Jurkat, Clone E6-1 (cell line): ENCODE data around the gene POM121.
"Not testable (repeated sequence)": the region's sequence is repeated elsewhere in the genome, so short reads cannot be mapped to it uniquely, and the experiment has no call there.

Experiments
- DNase-seq: peaks from one replicate; pipeline ENCODE4 v3.0.0-alpha.2; 2011; ENCODE audit warnings: low read depth, low spot score
- H3K4me3 ChIP-seq: 2 replicates; pipeline ENCODE4 v1.5.1; 2011; ENCODE audit warnings: mild to moderate bottlenecking, low read length, control low read depth, moderate library complexity

POM121 gene

DNA sequence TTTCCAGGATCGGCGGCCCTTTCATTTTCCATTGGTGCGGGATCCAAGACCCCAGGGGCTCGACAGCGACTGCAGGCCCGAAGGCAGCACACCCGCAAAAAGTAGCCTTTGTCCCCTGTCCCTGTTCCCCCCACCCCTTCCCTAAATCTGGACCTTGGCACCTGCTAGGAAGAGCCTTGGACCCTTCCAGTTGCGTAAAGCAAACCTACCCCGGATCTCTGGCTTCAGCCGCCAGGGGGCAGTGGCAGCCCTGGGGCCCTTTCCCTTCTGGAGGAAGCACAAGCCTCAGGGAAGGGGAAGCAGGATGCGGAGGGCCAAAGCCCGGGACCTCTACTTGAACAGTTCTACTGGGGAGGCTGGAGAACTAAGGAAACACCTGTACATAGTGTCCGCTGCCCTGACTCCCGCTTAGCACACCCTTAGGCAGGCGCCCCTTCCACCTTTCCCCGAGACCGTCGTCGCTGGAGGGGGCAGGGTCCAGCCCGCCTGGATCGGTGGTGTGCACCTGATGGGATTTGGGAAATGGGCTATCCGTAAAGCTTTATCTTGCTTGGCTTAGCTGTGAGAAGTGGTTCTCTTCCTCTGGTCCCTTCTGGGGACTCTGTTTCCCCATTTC is 21.3 kb downstream of the POM121 start:
- not testable (repeated sequence) for H3K4me3 ChIP-seq

DNA sequence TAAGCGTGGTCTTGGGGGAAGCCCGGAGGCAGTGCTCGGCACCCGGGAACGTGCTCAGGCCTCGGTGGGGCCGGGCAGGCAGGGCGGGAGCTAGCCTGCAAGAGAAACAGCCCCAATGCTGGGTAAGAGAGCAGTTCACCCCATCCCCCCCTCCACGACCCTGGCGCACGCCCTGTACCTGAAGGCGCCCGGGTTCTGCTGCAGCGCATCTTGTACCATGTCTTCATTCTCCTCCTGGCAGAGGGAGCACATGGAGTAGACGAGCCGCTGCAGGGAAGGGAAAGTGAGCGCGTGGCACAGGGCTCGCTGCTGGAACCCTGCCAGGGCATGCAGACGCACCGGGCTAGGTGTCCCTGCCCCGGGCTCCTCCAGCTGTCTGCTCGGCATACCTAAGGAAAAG is 23.8 kb downstream of the POM121 start:
- DNase-seq, H3K4me3 ChIP-seq: not testable (repeated sequence)

More for the DNA sequence above, 21.3 kb downstream of the POM121 start:
- not testable (repeated sequence) for DNase-seq

DNA sequence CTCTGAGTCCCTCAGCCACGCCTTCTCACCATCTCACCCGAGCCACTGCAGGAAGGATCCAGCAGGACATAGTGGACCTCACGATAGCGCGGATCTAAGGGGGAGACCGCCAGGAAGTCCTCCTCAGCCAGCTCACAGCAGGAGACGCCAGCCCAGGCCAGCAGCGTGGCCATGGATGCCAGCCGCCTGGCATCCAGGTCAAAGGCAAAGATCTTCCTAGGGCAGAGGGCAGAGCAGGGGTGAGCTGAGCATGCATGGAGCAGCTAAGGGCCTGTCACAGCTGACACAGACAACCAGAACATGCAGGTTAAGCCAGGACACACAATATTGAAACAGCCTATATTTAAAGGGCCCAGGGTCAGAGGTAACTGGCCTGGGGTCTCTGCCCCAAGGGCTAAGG is 24.4 kb downstream of the POM121 start:
- H3K4me3 ChIP-seq, DNase-seq: not testable (repeated sequence)

DNA sequence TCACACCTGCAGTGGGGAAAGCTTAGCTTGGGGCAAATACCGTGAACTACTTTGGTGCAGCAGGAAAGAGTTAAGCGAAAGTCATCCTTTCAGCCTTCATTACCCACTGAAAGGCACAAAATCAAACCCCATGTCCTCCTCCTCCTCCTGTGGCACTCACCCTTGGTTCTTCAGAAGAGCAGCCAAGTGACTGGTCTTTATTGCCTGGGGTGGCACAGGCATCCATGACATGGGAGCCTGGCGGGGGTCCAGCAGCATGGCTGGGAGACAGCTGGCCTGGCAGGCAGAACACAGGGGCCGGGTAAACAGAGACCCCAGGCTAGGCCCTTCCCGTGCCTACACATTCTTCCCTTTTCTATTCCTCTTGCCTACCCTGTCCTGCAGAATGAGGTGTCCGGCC is 24.8 kb downstream of the POM121 start:
- DNase-seq, result not testable (repeated sequence)

DNA sequence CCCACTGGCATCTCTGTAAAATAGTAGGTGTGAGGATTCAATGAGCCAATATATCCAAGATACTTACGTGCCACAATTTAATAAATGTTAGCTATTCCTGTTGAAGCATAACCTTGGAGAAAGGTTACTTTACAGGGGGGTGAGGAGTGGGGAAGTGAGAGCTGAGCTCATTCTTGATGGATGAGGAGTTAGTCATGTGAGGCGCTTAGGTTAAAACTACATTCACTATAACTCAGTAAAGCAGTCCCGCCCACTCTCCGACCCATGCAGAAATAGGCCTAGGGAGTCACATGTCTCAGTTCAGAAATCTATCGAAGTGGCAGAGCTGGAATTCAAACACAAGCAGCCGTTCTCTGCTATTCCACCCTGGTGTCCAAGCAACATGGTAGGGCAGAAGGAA is 25.5 kb downstream of the POM121 start:
- H3K4me3 ChIP-seq, DNase-seq: not testable (repeated sequence)

More for the DNA sequence above, 24.8 kb downstream of the POM121 start:
- H3K4me3 ChIP-seq, result not testable (repeated sequence)

DNA sequence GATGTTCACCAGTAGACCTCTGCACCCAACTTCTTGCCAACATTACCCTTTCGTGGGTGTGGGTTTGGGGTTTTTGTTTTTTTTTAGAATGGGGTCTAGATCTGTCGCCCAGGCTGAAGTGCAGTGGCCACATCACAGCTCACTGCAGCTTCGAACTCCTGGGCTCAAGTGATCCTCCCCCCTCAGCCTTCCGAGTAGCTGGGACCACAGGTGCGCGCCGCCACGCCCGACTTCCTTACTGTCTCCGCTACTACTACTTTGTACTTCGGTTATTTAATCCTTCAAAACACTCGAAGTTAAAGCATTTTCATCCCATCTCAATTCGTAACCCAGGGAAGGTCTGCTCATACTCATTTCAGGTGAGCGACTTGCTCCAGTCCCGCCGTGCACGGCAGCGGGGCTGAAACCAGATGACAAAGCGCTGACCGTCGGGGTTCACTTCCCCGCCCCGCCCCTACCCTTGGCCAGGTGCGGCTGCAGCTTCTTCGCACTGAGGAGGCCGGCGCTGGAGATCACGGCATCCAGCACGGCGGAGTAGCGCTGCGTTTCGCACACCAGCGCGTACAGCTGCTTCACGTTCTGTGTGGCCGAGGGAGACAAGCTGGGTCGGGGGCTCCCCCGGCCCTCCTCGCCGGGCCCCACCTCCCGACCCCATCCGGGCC is 29.1 kb downstream of the POM121 start:
- H3K4me3 ChIP-seq, result peak overlapping the region; percentile 45
- DNase-seq, result not testable (repeated sequence)

DNA sequence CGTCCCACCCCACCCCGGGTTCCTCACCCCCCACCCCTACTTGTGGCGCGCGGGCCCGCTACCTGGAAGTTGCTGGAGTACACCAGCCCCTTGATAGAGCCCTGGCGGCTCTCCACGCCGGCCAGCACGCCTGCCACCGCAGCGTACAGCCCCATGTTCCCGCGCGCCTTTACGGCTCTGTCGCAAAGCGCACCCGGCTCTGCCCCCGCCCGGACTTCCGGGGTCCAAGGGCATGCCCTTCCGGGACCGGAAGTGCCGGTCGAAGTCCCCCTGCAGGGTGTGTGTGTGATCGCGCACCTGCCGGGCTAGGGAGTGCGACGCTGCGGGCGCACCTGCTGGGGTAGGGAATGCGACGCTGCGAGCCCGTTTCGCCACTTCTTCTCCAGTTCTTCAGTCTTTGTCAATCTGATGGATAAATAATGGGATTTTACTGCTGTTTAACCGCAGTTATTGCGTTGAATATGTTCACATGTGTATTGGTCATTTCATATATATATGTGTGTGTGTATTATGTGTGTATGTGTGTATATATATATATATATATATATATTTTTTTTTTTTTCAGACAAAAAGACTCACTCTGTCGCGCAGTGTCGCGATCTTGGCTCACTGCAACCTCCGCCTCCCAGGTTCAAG is 29.8 kb downstream of the POM121 start:
- DNase-seq, result not testable (repeated sequence)
- H3K4me3 ChIP-seq, result peak overlapping the region; percentile 33

DNA sequence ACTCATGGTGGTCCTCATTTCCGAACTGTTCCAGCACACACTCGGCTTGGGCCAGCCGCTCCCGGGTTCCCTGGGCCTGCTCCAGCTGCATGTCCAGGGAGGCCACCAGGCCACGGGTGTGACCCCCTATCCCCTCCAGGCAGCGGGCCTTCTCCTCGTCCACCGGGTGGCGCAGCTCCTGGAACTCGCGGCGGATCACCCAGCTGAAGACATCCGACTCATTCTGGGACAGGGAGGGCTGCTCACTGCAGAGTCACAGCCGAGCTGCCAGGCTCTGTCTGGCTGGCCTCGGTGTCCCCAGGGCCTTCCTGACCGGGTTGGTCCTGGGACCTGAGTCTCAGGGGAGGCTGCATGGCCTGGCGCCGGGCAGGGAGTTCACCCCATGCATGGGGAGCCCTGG is 35.1 kb downstream of the POM121 start:
- H3K4me3 ChIP-seq, result not testable (repeated sequence)

DNA sequence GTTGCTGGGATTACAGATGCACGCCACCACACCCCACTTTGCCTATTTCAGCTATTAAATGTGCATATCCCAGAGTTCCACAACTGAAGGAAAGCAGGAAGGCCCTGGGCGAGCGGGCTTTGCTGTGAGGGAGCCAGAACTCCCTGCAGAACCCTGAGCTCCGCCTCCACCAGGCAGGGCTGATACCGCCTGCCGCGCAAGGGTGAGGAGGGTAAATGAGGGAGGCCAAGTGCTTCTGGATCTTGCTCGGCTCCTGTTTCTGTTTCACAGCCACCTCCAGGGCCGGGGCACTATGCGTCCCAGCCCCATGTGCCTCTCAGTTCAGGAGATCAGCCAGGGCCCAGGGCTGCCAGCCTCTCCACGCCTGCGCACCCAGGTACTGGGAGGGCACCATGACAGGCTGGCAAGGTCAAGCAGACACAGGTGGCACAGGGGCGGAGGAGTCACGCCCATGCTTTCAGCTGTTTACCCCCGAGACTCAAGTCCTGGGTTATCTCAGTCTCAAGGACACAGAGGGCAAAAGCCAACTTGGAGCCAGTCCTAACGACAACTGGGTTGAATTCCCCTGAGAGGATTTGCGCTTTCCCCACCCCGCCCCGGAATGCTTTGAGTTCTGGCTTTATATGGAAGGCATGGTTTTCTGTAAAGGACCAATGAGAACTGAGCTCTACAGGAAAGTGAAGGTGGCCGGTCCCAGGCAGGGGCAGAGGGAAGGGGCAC is 35.9 kb downstream of the POM121 start:
- H3K4me3 ChIP-seq, DNase-seq: not testable (repeated sequence)

More for the DNA sequence above, 35.1 kb downstream of the POM121 start:
- DNase-seq, result not testable (repeated sequence)

DNA sequence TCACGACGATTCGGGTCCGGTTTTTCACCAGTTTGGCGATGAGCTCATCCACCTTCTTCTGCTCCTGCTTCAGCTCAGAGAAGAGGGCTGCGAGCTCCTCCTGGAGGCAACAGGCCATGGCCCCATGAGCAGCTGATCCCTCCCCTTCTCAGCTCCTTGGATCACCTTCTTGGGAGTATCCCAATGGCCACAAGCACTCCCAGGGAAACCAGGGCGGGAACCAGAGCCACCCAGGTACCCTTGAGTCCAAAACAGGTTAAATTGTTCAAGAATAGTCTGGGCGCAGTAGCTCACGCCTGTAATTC is 36.4 kb downstream of the POM121 start:
- DNase-seq, H3K4me3 ChIP-seq: not testable (repeated sequence)

DNA sequence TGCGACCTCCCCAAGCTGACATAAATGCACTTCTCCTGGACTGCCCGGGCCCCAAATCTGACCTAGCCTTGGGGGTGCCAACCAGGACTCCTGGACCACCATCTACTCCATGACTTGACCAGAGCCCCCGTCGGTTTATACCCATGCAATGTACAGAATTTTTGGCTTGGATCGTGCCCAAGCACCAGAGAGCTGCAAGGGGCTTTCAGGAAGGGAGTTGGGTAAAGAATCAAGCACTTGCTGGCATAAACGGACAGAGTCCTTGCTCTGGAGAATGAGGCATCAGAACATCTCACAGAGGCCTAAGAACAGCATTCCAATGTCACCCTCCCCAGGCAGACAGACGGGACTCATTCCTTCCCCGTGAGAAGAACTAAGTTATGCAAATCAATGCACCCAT is 38.2 kb downstream of the POM121 start:
- not testable (repeated sequence) for DNase-seq, H3K4me3 ChIP-seq

DNA sequence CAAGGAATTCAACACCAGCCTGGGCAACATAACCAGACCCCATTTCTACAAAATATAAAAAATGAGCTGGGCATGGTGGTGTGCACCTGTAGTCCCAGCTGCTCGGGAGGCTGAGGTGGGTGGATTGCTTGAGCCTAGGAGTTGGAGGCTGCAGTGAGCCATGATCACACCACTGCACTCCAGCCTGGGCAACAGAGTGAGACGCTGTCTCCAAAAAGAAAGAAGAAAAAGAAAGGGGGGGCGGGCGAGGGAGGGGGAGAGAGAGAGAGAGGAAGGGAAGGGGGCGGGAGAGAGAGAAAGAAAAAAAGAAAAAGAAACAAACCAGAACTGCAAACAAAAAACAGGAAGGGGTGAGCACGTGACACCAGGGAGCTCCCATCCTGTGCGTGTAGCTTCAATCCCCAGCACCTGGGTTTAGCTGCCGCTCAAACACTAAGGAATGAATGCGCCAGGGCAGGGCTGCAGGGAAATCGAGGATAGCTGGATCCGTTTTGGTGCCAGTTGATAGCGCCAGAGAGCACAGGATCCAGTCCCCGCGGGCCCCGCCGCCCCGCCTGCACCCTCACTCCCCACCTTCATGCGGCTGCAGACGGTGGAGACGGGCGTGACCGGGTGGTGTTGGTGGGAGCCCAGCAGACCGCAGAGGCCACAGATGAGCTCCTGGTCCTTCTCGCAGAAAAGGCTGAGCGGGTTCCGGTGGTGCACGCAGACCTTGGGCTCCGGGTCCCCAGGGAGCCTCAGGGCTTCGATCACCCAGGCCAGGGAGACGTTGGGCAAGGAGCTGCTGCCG is 40.5 kb downstream of the POM121 start:
- not testable (repeated sequence) for H3K4me3 ChIP-seq, DNase-seq

DNA sequence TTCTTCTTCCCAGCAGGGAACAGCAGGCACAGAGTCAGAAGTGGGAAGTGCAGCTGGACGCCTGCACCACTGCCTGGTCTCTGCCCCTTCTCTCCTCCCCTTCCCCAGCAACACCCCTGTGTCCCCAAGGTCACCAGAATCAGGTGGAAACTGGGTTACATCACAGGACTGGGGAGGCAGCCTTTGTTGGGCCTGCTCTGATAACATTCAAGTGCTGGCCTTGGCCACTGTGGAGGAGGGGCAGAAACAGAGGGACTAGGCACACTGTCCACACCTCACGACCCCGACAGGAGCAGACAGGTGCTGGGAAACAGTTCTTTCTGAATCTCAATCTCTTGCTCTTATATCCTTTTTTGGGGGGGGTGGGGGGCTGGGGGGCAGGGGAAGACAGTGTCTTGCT is 42.0 kb downstream of the POM121 start:
- not testable (repeated sequence) for DNase-seq

DNA sequence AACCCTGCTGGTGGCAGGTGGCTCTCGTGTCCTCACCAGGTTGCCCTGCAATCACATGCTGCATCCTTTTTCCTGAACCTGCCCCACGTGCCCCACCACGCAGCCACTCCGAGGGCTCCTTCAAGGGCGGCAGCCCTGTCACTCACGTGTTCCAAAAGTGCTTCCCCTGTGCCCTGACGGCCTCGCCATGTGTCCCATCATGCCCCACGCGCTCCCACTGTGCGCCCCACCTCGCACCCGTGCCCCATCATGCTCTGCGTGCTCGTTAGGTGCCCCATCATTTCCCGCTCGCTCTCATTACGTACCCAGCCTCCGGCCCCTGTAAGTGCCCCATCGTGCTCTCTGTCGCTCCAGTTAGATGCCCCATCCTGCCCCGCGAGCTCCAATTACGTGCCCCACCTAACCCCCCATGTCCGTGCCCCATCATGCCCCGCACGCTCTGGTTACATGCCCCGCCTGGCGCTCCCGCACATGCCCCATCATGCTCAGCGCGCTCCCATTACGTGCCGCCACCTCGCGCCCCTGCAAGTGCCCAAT is 44.2 kb downstream of the POM121 start, which contains the start of gene TRIM74:
Gene TRIM74, minus strand, starts transcription at position 487 of the 537 bp plus-strand sequence. CDS start 3,309 bp downstream, outside the sequence.
- DNase-seq, H3K4me3 ChIP-seq: not testable (repeated sequence)

More for the DNA sequence above, 42.0 kb downstream of the POM121 start:
- not testable (repeated sequence) for H3K4me3 ChIP-seq

DNA sequence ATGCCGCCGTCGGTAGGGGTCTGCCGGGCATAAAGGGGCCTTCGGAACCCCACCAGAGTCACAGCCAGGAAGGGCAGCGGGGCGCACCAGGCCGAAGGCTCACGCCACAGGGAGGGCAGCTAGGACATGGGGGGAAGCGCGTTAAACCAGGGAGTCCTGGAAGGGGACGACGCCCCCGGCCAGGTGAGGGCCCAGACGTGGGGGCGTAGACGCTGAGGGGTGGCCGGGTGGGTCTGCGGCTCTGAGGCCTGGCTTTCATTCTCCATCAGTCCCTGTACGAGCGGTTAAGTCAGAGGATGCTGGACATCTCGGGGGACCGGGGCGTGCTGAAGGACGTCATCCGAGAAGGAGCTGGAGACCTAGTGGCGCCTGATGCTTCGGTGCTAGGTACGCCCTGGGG is 44.8 kb downstream of the POM121 start:
- DNase-seq, H3K4me3 ChIP-seq: not testable (repeated sequence)

DNA sequence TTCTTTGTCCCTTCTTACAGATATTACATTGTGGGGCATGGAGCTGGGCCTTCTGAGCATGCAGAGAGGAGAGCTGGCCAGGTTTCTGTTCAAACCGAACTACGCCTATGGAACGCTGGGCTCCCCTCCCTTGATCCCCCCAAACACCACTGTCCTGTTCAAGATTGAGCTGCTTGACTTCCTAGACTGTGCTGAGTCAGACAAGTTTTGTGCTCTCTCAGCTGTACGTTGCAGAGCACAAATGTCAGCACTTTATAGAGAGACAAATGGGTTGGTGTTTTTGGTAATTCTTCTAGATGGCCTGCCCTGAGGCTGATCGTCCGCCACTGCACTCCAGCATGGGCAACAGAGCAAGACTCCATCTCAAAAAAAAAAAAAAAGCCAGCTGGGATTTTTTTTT is 46.6 kb downstream of the POM121 start:
- H3K4me3 ChIP-seq, result not testable (repeated sequence)

DNA sequence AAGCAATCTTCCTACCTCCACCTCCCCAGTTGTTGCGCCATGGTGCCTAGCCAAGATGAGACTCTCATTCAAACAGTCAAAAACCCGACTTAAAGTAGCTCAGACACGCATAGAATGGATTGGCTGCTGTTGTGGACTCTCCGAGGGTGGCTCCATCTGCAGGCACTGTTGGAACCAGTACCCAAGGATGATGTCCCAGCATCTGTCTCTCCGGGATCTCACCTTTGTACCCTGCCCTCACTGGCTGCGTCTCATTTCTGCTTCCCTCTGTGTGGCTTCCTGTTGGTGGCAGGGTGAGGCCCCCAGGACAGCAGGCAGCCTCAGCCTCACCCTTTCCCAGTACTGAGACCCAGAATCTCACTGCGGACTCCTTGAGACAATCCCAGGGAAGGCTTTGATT is 49.9 kb downstream of the POM121 start:
- not testable (repeated sequence) for H3K4me3 ChIP-seq, DNase-seq

More for the DNA sequence above, 46.6 kb downstream of the POM121 start:
- DNase-seq, result not testable (repeated sequence)

DNA sequence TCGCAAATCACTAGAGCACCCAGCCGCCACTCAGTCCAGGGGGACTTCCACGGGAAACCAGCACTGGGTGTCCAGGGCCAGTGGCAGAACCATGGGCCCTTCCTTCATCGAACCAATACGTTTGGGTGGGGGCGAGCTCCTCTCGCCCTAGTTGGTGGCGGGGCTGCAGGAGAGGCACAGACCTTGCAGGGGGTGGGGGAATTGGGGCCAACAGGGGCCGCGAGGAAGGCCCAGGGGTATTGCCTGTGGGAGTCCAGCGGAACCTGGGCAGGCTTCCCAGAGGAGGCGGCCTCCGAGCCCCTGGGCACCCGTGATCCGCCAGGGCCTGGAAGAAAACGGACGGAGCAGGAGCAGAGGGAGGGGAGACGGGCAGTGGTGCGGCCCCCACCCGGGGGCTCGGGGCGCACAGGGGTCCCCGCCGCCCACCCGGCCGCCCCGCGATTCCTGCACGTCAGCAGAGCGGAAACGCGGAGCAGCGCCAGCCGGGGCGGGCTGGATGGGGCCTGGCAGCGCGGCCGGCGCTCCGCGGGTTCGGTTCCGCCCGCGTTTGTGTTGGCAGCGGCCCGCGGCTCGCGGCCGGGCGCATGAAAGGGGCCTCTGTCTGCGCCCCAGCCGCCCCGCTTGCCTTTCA is 50.9 kb downstream of the POM121 start:
- not testable (repeated sequence) for DNase-seq

More for the DNA sequence above, 50.9 kb downstream of the POM121 start:
- not testable (repeated sequence) for H3K4me3 ChIP-seq
